ENCODE measurements around the gene MLPH.

The MLPH gene

GRCh38 chr2:237452861-237453260 lies 34.2 kb upstream of the MLPH start:
- H3K18ac ChIP-seq (ENCODE audit: low read length) = no peak overlapping the region
- no peak overlapping the region for H3K27ac ChIP-seq (replicated peaks; ENCODE audit: low read length)
- H3K4me3 ChIP-seq (ENCODE audit: low read length in 2 of 2) = no peak overlapping the region
- peaks cover 0 to 3% (median 0%) of the 10 kb centered on the region in 3 experiments for H3K27me3 ChIP-seq (ENCODE audit: control insufficient read depth in 3 of 3, insufficient read depth in 3 of 3, low read depth in 1 of 3, low read length in 3 of 3)
- no peak overlapping the region for H2AK5ac ChIP-seq (ENCODE audit: low read depth, low read length)
- no peaks in the 10 kb centered on the region for H3K36me3 ChIP-seq (replicated peaks in 1 of 2; ENCODE audit: control insufficient read depth in 2 of 2, insufficient read depth in 2 of 2, low read length in 2 of 2)
- H4K91ac ChIP-seq (ENCODE audit: low read depth, low read length, poor library complexity) = no peak overlapping the region
- no peak overlapping the region for H2BK12ac ChIP-seq (ENCODE audit: low read length)
- H3K79me1 ChIP-seq (ENCODE audit: low read depth, low read length) = no peaks in the 10 kb centered on the region
- no peak overlapping the region for H3K4ac ChIP-seq (ENCODE audit: low read length)
- H2BK15ac ChIP-seq (ENCODE audit: low read length) = no peak overlapping the region
- H3K9ac ChIP-seq (ENCODE audit: low read depth, low read length, poor library complexity) = no peak overlapping the region
- H3K4me2 ChIP-seq (ENCODE audit: insufficient read depth, low read length, poor library complexity, severe bottlenecking) = no peak overlapping the region
- H3K9me3 ChIP-seq (replicated peaks in 1 of 2; ENCODE audit: control insufficient read depth in 2 of 2, insufficient read depth in 1 of 2, low read depth in 1 of 2, low read length in 2 of 2) = no peaks in the 10 kb centered on the region
- H4K8ac ChIP-seq (ENCODE audit: low read depth, low read length) = no peak overlapping the region
- no peaks in the 10 kb centered on the region for H3K4me1 ChIP-seq (ENCODE audit: control insufficient read depth in 2 of 2, insufficient read depth in 1 of 2, low read depth in 1 of 2, low read length in 2 of 2)
- DNase-seq (ENCODE audit: low spot score) = no peak
- H2AFZ ChIP-seq (ENCODE audit: low read length) = no peak overlapping the region
- no peak overlapping the region for H2BK120ac ChIP-seq (ENCODE audit: low read depth, low read length)
- no CpG with 5 or more reads among the region's 3 CpGs for WGBS, 2 donors (ENCODE audit: extremely low coverage in 2 of 2, insufficient read length in 2 of 2, insufficient replicate concordance in 1 of 2)
- no peak overlapping the region for H3K23ac ChIP-seq (ENCODE audit: low read depth, low read length, poor library complexity)
- no peak overlapping the region for H3K14ac ChIP-seq (ENCODE audit: low read length)
- H2BK5ac ChIP-seq (ENCODE audit: low read length) = no peak overlapping the region

- H3K14ac ChIP-seq (ENCODE audit: low read length) = no peak overlapping the region
Measured at GRCh38 chr2:237453671-237454070, 33.4 kb upstream of the MLPH start.

GRCh38 chr2:237455764-237456163 lies 31.3 kb upstream of the MLPH start:
- H3K9me3 ChIP-seq (replicated peaks in 1 of 2; ENCODE audit: control insufficient read depth in 2 of 2, insufficient read depth in 1 of 2, low read depth in 1 of 2, low read length in 2 of 2) = no peaks in the 10 kb centered on the region
- no peak for DNase-seq (ENCODE audit: low spot score)
- no peak overlapping the region for H3K4ac ChIP-seq (ENCODE audit: low read length)
- no peak overlapping the region for H4K8ac ChIP-seq (ENCODE audit: low read depth, low read length)
- no CpG with 5 or more reads among the region's 5 CpGs for WGBS, 2 donors (ENCODE audit: extremely low coverage in 2 of 2, insufficient read length in 2 of 2, insufficient replicate concordance in 1 of 2)
- no peak overlapping the region for H3K4me2 ChIP-seq (ENCODE audit: insufficient read depth, low read length, poor library complexity, severe bottlenecking)
- no peak overlapping the region for H2BK15ac ChIP-seq (ENCODE audit: low read length)
- H3K23ac ChIP-seq (ENCODE audit: low read depth, low read length, poor library complexity) = no peak overlapping the region
- H3K4me1 ChIP-seq (ENCODE audit: control insufficient read depth in 2 of 2, insufficient read depth in 1 of 2, low read depth in 1 of 2, low read length in 2 of 2) = no peaks in the 10 kb centered on the region
- no peak overlapping the region for H4K91ac ChIP-seq (ENCODE audit: low read depth, low read length, poor library complexity)
- H3K4me3 ChIP-seq (ENCODE audit: low read length in 2 of 2) = no peak overlapping the region
- no peak overlapping the region for H2BK120ac ChIP-seq (ENCODE audit: low read depth, low read length)
- H3K79me1 ChIP-seq (ENCODE audit: low read depth, low read length) = no peaks in the 10 kb centered on the region
- no peak overlapping the region for H3K18ac ChIP-seq (ENCODE audit: low read length)
- no peak overlapping the region for H2BK12ac ChIP-seq (ENCODE audit: low read length)
- H3K9ac ChIP-seq (ENCODE audit: low read depth, low read length, poor library complexity) = no peak overlapping the region
- H3K36me3 ChIP-seq (replicated peaks in 1 of 2; ENCODE audit: control insufficient read depth in 2 of 2, insufficient read depth in 2 of 2, low read length in 2 of 2) = no peaks in the 10 kb centered on the region
- no peak overlapping the region for H2AK5ac ChIP-seq (ENCODE audit: low read depth, low read length)
- H2BK5ac ChIP-seq (ENCODE audit: low read length) = no peak overlapping the region
- H3K14ac ChIP-seq (ENCODE audit: low read length) = no peak overlapping the region
- no peak overlapping the region for H2AFZ ChIP-seq (ENCODE audit: low read length)
- no peaks in the 10 kb centered on the region for H3K27me3 ChIP-seq (ENCODE audit: control insufficient read depth in 3 of 3, insufficient read depth in 3 of 3, low read depth in 1 of 3, low read length in 3 of 3)
- no peak overlapping the region for H3K27ac ChIP-seq (replicated peaks; ENCODE audit: low read length)

More at GRCh38 chr2:237453671-237454070, 33.4 kb upstream of the MLPH start:
- Histone ChIP-seq H2BK15ac (ENCODE audit: low read length) (no peak overlapping the region), H3K9ac (ENCODE audit: low read depth, low read length, poor library complexity) (no peak overlapping the region), H3K4me3 (ENCODE audit: low read length in 2 of 2) (no peak overlapping the region), H4K8ac (ENCODE audit: low read depth, low read length) (no peak overlapping the region), H2BK5ac (ENCODE audit: low read length) (no peak overlapping the region), H3K27ac (replicated peaks; ENCODE audit: low read length) (no peak overlapping the region), H3K9me3 (replicated peaks in 1 of 2; ENCODE audit: control insufficient read depth in 2 of 2, insufficient read depth in 1 of 2, low read depth in 1 of 2, low read length in 2 of 2) (no peaks in the 10 kb centered on the region), H4K91ac (ENCODE audit: low read depth, low read length, poor library complexity) (no peak overlapping the region), H3K4ac (ENCODE audit: low read length) (no peak overlapping the region), H3K23ac (ENCODE audit: low read depth, low read length, poor library complexity) (no peak overlapping the region), H3K4me2 (ENCODE audit: insufficient read depth, low read length, poor library complexity, severe bottlenecking) (no peak overlapping the region), H3K36me3 (replicated peaks in 1 of 2; ENCODE audit: control insufficient read depth in 2 of 2, insufficient read depth in 2 of 2, low read length in 2 of 2) (no peaks in the 10 kb centered on the region), H3K18ac (ENCODE audit: low read length) (no peak overlapping the region), H3K4me1 (ENCODE audit: control insufficient read depth in 2 of 2, insufficient read depth in 1 of 2, low read depth in 1 of 2, low read length in 2 of 2) (no peaks in the 10 kb centered on the region), H2AK5ac (ENCODE audit: low read depth, low read length) (no peak overlapping the region), H2AFZ (ENCODE audit: low read length) (no peak overlapping the region), H3K27me3 (ENCODE audit: control insufficient read depth in 3 of 3, insufficient read depth in 3 of 3, low read depth in 1 of 3, low read length in 3 of 3) (peaks cover 0 to 3% (median 0%) of the 10 kb centered on the region in 3 experiments), H3K79me1 (ENCODE audit: low read depth, low read length) (no peaks in the 10 kb centered on the region), H2BK120ac (ENCODE audit: low read depth, low read length) (no peak overlapping the region), H2BK12ac (ENCODE audit: low read length) (no peak overlapping the region)
- no peak for DNase-seq (ENCODE audit: low spot score)
- no CpG with 5 or more reads among the region's 3 CpGs for WGBS, 2 donors (ENCODE audit: extremely low coverage in 2 of 2, insufficient read length in 2 of 2, insufficient replicate concordance in 1 of 2)

- Histone ChIP-seq H3K36me3 (replicated peaks in 1 of 2; ENCODE audit: control insufficient read depth in 2 of 2, insufficient read depth in 2 of 2, low read length in 2 of 2) (no peaks in the 10 kb centered on the region), H3K9ac (ENCODE audit: low read depth, low read length, poor library complexity) (no peak overlapping the region), H2BK15ac (ENCODE audit: low read length) (no peak overlapping the region), H3K4ac (ENCODE audit: low read length) (no peak overlapping the region), H3K27me3 (ENCODE audit: control insufficient read depth in 3 of 3, insufficient read depth in 3 of 3, low read depth in 1 of 3, low read length in 3 of 3) (no peaks in the 10 kb centered on the region), H2AK5ac (ENCODE audit: low read depth, low read length) (no peak overlapping the region), H3K18ac (ENCODE audit: low read length) (no peak overlapping the region), H3K14ac (ENCODE audit: low read length) (no peak overlapping the region), H3K4me1 (ENCODE audit: control insufficient read depth in 2 of 2, insufficient read depth in 1 of 2, low read depth in 1 of 2, low read length in 2 of 2) (no peaks in the 10 kb centered on the region), H3K79me1 (ENCODE audit: low read depth, low read length) (no peaks in the 10 kb centered on the region), H3K4me3 (ENCODE audit: low read length in 2 of 2) (no peak overlapping the region), H2AFZ (ENCODE audit: low read length) (no peak overlapping the region), H3K4me2 (ENCODE audit: insufficient read depth, low read length, poor library complexity, severe bottlenecking) (no peak overlapping the region), H4K8ac (ENCODE audit: low read depth, low read length) (no peak overlapping the region), H2BK120ac (ENCODE audit: low read depth, low read length) (no peak overlapping the region), H4K91ac (ENCODE audit: low read depth, low read length, poor library complexity) (no peak overlapping the region), H2BK12ac (ENCODE audit: low read length) (no peak overlapping the region), H3K23ac (ENCODE audit: low read depth, low read length, poor library complexity) (peak overlapping the region; percentile 35), H3K9me3 (replicated peaks in 1 of 2; ENCODE audit: control insufficient read depth in 2 of 2, insufficient read depth in 1 of 2, low read depth in 1 of 2, low read length in 2 of 2) (no peaks in the 10 kb centered on the region), H3K27ac (replicated peaks; ENCODE audit: low read length) (no peak overlapping the region), H2BK5ac (ENCODE audit: low read length) (no peak overlapping the region)
- DNase-seq (ENCODE audit: low spot score) = no peak
- WGBS, 2 donors (ENCODE audit: extremely low coverage in 2 of 2, insufficient read length in 2 of 2, insufficient replicate concordance in 1 of 2) = no CpG with 5 or more reads among the region's 11 CpGs
Measured at GRCh38 chr2:237456200-237456843, 30.7 kb upstream of the MLPH start.
